Ovary (tissue), 9 donors: ENCODE results near the gene TIMM50. TPM values are rescaled to one million over a fixed set of nuclear protein-coding genes. Genes with fewer than 3 reads are reported as not detected.

Source experiments
- DNase-seq, 5 donors: peaks; one replicate each; pipeline ENCODE4 v3.0.0-alpha.2; 2019 to 2020
- H3K27ac ChIP-seq, 2 donors: fragments of 200-600 bp; one replicate each; pipeline versions ENCODE4 v1.5.1 to v1.8.0; 2019 to 2022
- H3K27me3 ChIP-seq: fragments of 200-600 bp; one replicate; pipeline ENCODE4 v1.8.0; 2022
- H3K36me3 ChIP-seq: fragments of 200-600 bp; sonication (generic); one replicate; pipeline ENCODE4 v1.5.1; 2019
- H3K4me1 ChIP-seq: one replicate; pipeline ENCODE4 v1.8.1; 2013; ENCODE audit warnings: mild to moderate bottlenecking, moderate library complexity; ENCODE audit not compliant: insufficient read depth
- H3K4me3 ChIP-seq: fragments of 200-600 bp; sonication (generic); one replicate; pipeline ENCODE4 v1.5.1; 2017
- H3K9me3 ChIP-seq, 2 donors: fragments of 200-600 bp in 1 of 2; sonication (generic) in 1 of 2; one replicate each; pipeline versions ENCODE4 v1.5.1 to v1.8.1; 2013 to 2019; ENCODE audit warnings: mild to moderate bottlenecking in 1 of 2, moderate library complexity in 1 of 2
- CTCF ChIP-seq, 3 donors: fragments of 450-650 bp in 2 of 3; fragments of 200-600 bp in 1 of 3; IDR thresholded peaks; one replicate each; pipeline versions ENCODE4 v1.5.1 to v1.8.0; 2016 to 2022; ENCODE audit warnings: antibody characterized with exemption in 3 of 3, mild to moderate bottlenecking in 1 of 3
- EP300 ChIP-seq: sonication (generic); formaldehyde crosslinking; IDR thresholded peaks from one replicate; pipeline ENCODE4 v1.6.1; 2017; ENCODE audit warnings: antibody characterized with exemption
- POLR2A ChIP-seq: fragments of 450-650 bp; IDR thresholded peaks from one replicate; pipeline ENCODE4 v1.6.1; 2017; ENCODE audit warnings: antibody characterized with exemption, mild to moderate bottlenecking, moderate library complexity
- WGBS, 3 donors: extraction: QIAGEN DNeasy Blood & Tissue Kit in 1 of 3; methylation state at CpG; one replicate each; pipeline versions ENCODE4 v1.1.5 to v1.1.7; 2013 to 2017; 5-methylcytosine and 5-hydroxymethylcytosine counted together
- intact Hi-C, 4 donors: fragments of 100-400 bp; cut with DNase I; formaldehyde crosslinking; loops; one replicate each; pipeline versions ENCODE4 v1.11.0 to v1.15.1; 2022 to 2023
- polyA plus RNA-seq, 2 donors: library from polyadenylated mRNA; stranded (reverse); fragments of 200-250 nt in 1 of 2; fragments of 350-450 nt in 1 of 2; fragmentation: Illumina TruSeq in 1 of 2; extraction: RNeasy Lipid Tissue Mini Kit (QIAGEN cat#74804) in 1 of 2; gene quantifications; one replicate each; pipeline ENCODE4 v1.2.3, GENCODE V29; 2013 to 2014
- total RNA-seq, 7 donors: library from RNA; depleted of rRNA in 2 of 7; stranded (reverse); fragments of >200 nt in 2 of 7; fragmentation: NEBNext Ultra II Directional in 3 of 7; extraction: Animal tissue kit (Norgen Biotek cat#: 25700) in 3 of 7; gene quantifications; one replicate each; pipeline versions ENCODE4 v1.1.0 to v1.2.4, GENCODE V29; 2016 to 2023
- donor health status: DM: no; HTN: no; CAD: no; lungs with moderate emphysema.
- donor health status: DM: no; HTN: no; CAD: no.
- donor health status: Bipolar disorder and iron deficiency.
- donor health status: DM: yes; HTN: yes; CAD: no.
- donor health status: DM: no; HTN: no; CAD: no.
- donor health status: DM: yes; HTN: yes; CAD: no.

TIMM50 gene
- total and polyA plus RNA-seq, 9 donors: 31.5 to 59.9 (median 50.1) TPM

GRCh38 chr19:39498798-39499642 is 18.4 kb downstream of the TIMM50 start, which contains the start of gene DLL3:
DLL3 (plus strand) TSS chr19:39498947; CDS start chr19:39498975, 28 bp downstream.
- no peaks in the 10 kb centered on the region for H3K9me3 ChIP-seq
- no peaks in the 10 kb centered on the region for H3K36me3 ChIP-seq
- H3K27me3 ChIP-seq: peaks cover 4% of the 10 kb centered on the region
- TF ChIP-seq POLR2A (no peak), CTCF (IDR thresholded peaks at IDR 0.05) (no peak), EP300 (no peak)
- H3K4me3 ChIP-seq: no peak within 1 kb of the TSS
- no peak for DNase-seq
- no peaks in the 10 kb centered on the region for H3K4me1 ChIP-seq
- 0 to 2% (median 1%) methylated on average over 49 to 60 of the region's 60 CpGs for WGBS, 3 donors
- H3K27ac ChIP-seq: no peak within 1 kb of the TSS
- intact Hi-C loops: no loop called here

GRCh38 chr19:39499932-39500331 is 19.3 kb downstream of the TIMM50 start:
- Histone ChIP-seq H3K4me3 (no peak overlapping the region), H3K27me3 (peaks cover 4% of the 10 kb centered on the region), H3K9me3 (no peaks in the 10 kb centered on the region), H3K4me1 (no peaks in the 10 kb centered on the region), H3K36me3 (no peaks in the 10 kb centered on the region), H3K27ac (no peak overlapping the region)
- DNase-seq: no peak
- intact Hi-C loops: no loop called here
- WGBS, 3 donors: 72 to 81% (median 72%) methylated on average over 8 of the region's 8 CpGs
- no peak for TF ChIP-seq POLR2A
- no peak for TF ChIP-seq EP300
- TF ChIP-seq CTCF (IDR thresholded peaks at IDR 0.05): no peak

GRCh38 chr19:39500543-39500942 is 19.9 kb downstream of the TIMM50 start:
- 37 to 49% (median 42%) methylated on average over 4 of the region's 4 CpGs for WGBS, 3 donors

GRCh38 chr19:39501340-39501739 is 20.7 kb downstream of the TIMM50 start:
- 70 to 74% (median 73%) methylated on average over 5 of the region's 5 CpGs for WGBS, 3 donors
- H3K27ac ChIP-seq: no peak overlapping the region
- no peaks in the 10 kb centered on the region for H3K36me3 ChIP-seq
- intact Hi-C loops: no loop called here
- peaks cover 4% of the 10 kb centered on the region for H3K27me3 ChIP-seq
- no peaks in the 10 kb centered on the region for H3K9me3 ChIP-seq
- H3K4me3 ChIP-seq: no peak overlapping the region
- DNase-seq: no peak
- TF ChIP-seq EP300 (no peak), CTCF (IDR thresholded peaks at IDR 0.05) (no peak), POLR2A (no peak)
- H3K4me1 ChIP-seq: no peaks in the 10 kb centered on the region

More at GRCh38 chr19:39500543-39500942, 19.9 kb downstream of the TIMM50 start:
- no peak overlapping the region for H3K4me3 ChIP-seq
- H3K4me1 ChIP-seq: no peaks in the 10 kb centered on the region
- no peak for TF ChIP-seq CTCF (IDR thresholded peaks at IDR 0.05)
- TF ChIP-seq EP300: no peak
- TF ChIP-seq POLR2A: no peak
- H3K36me3 ChIP-seq: no peaks in the 10 kb centered on the region
- no peak overlapping the region for H3K27ac ChIP-seq
- intact Hi-C loops: no loop called here
- peaks cover 4% of the 10 kb centered on the region for H3K27me3 ChIP-seq
- no peaks in the 10 kb centered on the region for H3K9me3 ChIP-seq
- no peak for DNase-seq
